HG03521 (cell line): ENCODE measurements around the gene CDYL.

ENCODE experiments used
- ATAC-seq: cut with Tn5 transposase; IDR thresholded peaks from one replicate; pipeline ENCODE4 v1.9.1; 2021; ENCODE audit warnings: mild to moderate bottlenecking, moderate library complexity; ENCODE audit not compliant: unreplicated experiment

Gene CDYL

GRCh38 chr6:4957521-4958231 lies 181.5 kb downstream of the CDYL start:
- no peak for ATAC-seq

- no peak for ATAC-seq
Measured at GRCh38 chr6:4958624-4959023, 182.4 kb downstream of the CDYL start.

- ATAC-seq, result no peak
Measured at GRCh38 chr6:4961322-4962168, 185.3 kb downstream of the CDYL start.

GRCh38 chr6:4962905-4963304 lies 186.7 kb downstream of the CDYL start:
- no peak for ATAC-seq

GRCh38 chr6:4964675-4965561 lies 188.7 kb downstream of the CDYL start:
- no peak for ATAC-seq

GRCh38 chr6:4965562-4966389 lies 189.6 kb downstream of the CDYL start:
- ATAC-seq, result no peak

GRCh38 chr6:4967301-4968030 lies 191.3 kb downstream of the CDYL start:
- ATAC-seq, result no peak

GRCh38 chr6:4969609-4970285 lies 193.5 kb downstream of the CDYL start:
- no peak for ATAC-seq

- no peak for ATAC-seq
Measured at GRCh38 chr6:4970739-4971395, 194.7 kb downstream of the CDYL start.

- ATAC-seq, result no peak
Measured at GRCh38 chr6:4971851-4972250, 195.6 kb downstream of the CDYL start.

GRCh38 chr6:4972438-4972837 lies 196.2 kb downstream of the CDYL start:
- ATAC-seq, result no peak

- ATAC-seq, result no peak
Measured at GRCh38 chr6:4973415-4973814, 197.2 kb downstream of the CDYL start.

- no peak for ATAC-seq
Measured at GRCh38 chr6:4973982-4974745, 198.0 kb downstream of the CDYL start.

- ATAC-seq, result no peak
Measured at GRCh38 chr6:4974962-4975361, 198.8 kb downstream of the CDYL start.

GRCh38 chr6:4975506-4975905 lies 199.3 kb downstream of the CDYL start:
- no peak for ATAC-seq

GRCh38 chr6:4977468-4977867 lies 201.3 kb downstream of the CDYL start:
- no peak for ATAC-seq

GRCh38 chr6:4979426-4979825 lies 203.2 kb downstream of the CDYL start:
- no peak for ATAC-seq

GRCh38 chr6:4981761-4982160 lies 205.6 kb downstream of the CDYL start:
- ATAC-seq, result no peak
